Gastroesophageal sphincter (tissue), 4 donors: ENCODE data around the gene TSC22D4. TPM values are rescaled to one million over a fixed set of nuclear protein-coding genes. Genes with fewer than 3 reads are reported as not detected.

Experiments
- ATAC-seq: fragments of 150-250 bp; one replicate; pipeline ENCODE4 v1.9.1; 2016; ENCODE audit warnings: mild to moderate bottlenecking, moderate library complexity
- H3K27ac ChIP-seq, 4 donors: fragments of 200-600 bp; sonication (generic) in 3 of 4; 1 replicate in 3 of 4; 2 replicates in 1 of 4; pipeline ENCODE4 v1.5.1; 2016 to 2019
- H3K27me3 ChIP-seq: fragments of 200-600 bp; sonication (generic); one replicate; pipeline ENCODE4 v1.5.1; 2019
- H3K36me3 ChIP-seq, 2 donors: fragments of 200-600 bp; sonication (generic); one replicate each; pipeline ENCODE4 v1.5.1; 2019; ENCODE audit warnings: control low read depth in 1 of 2
- H3K4me1 ChIP-seq, 3 donors: fragments of 200-600 bp; sonication (generic); 1 replicate in 2 of 3; 2 replicates in 1 of 3; pipeline ENCODE4 v1.5.1; 2016 to 2019; ENCODE audit warnings: control low read depth in 2 of 3
- H3K4me3 ChIP-seq, 2 donors: fragments of 200-600 bp; sonication (generic); one replicate each; pipeline ENCODE4 v1.5.1; 2019; ENCODE audit warnings: mild to moderate bottlenecking in 1 of 2, moderate library complexity in 1 of 2
- H3K9me3 ChIP-seq, 3 donors: fragments of 200-600 bp; sonication (generic); one replicate each; pipeline ENCODE4 v1.5.1; 2017 to 2019; ENCODE audit warnings: control low read depth in 2 of 3
- CTCF ChIP-seq, 4 experiments: fragments of 200-600 bp in 2 of 4; fragments of 450-650 bp in 2 of 4; sonication (generic) in 1 of 4; IDR thresholded peaks; one replicate each; pipeline ENCODE4 v1.5.1; 2017 to 2019; ENCODE audit warnings: antibody characterized with exemption in 4 of 4, mild to moderate bottlenecking in 2 of 4, moderate library complexity in 2 of 4
- EP300 ChIP-seq: sonication (generic); formaldehyde crosslinking; IDR thresholded peaks from one replicate; pipeline ENCODE4 v1.6.1; 2017; ENCODE audit warnings: antibody characterized with exemption, mild to moderate bottlenecking
- POLR2A ChIP-seq, 2 donors: fragments of 450-650 bp; IDR thresholded peaks; one replicate each; pipeline ENCODE4 v1.6.1; 2017; ENCODE audit warnings: antibody characterized with exemption in 2 of 2, mild to moderate bottlenecking in 2 of 2, moderate library complexity in 1 of 2
- POLR2AphosphoS5 ChIP-seq: sonication (generic); formaldehyde crosslinking; IDR thresholded peaks from one replicate; pipeline ENCODE4 v1.6.1; 2017; ENCODE audit warnings: antibody characterized with exemption
- WGBS, 2 donors: methylation state at CpG; one replicate each; pipeline ENCODE4 v1.1.5; 2018; ENCODE audit warnings: low coverage in 1 of 2; 5-methylcytosine and 5-hydroxymethylcytosine counted together
- total RNA-seq, 4 donors: library from RNA; depleted of rRNA; stranded (reverse); fragments of >200 nt; gene quantifications; one replicate each; pipeline ENCODE4 v1.1.0, GENCODE V29; 2016

TSC22D4 gene
- total RNA-seq, 4 donors from 2014 or later, result 20.2 to 38.1 (median 26.1) TPM

DNA sequence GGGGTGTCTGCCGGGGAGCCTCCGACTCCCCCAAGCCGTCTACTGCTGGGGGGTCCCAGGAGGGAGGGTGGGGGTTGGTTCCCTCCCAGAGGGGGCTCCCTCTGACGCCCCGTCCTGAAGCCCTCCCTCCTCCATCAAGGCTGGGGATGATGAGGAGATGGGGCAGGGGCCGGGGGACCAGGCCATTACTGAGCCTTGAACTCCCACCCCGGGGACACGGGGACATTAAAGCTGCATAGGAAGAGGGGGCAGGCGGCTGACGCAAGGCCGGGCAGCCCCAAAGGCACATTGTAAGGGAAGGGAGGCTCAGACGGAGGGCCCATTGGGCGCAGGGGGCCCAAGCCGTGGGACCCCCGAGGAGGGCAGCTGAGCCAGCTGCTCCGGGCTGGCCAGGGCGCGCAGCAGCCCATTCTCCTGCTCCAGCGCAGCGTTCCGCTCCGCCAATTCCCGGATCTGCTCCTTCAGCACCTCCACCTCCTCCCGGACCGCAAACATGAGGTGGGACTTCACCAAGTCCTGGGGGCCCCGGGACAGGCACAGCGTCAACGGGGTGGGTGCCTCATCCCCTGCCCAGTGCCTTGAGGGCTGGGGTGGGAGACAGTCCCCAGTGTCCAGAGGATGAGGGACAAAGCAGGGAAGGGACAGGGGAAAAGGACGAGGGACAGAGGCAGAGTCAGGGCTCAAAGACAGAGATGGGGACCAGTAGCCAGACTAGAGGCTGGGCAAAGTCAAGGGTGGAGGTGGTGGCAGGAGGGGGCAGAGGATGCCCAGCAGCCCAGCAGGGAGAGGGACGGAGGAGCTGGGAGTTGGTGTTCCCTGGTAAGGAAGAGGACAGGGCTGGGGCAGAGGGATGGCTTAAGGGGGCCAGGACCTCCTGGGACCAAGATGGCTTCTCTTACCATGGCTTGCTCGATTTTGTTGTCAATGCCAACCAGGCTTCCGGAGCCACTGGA lies 12.1 kb downstream of the TSC22D4 start:
- 56 to 64% methylated on average over 4 to 8 of the region's 32 CpGs for whole genome bisulfite sequencing, 2 donors
- Histone ChIP-seq H3K9me3 (no peaks in the 10 kb centered on the region), H3K27me3 (no peaks in the 10 kb centered on the region), H3K4me1 (peaks cover 3 to 74% (median 19%) of the 10 kb centered on the region in 3 donors), H3K4me3 (peak overlapping the region in 1 of 2 donors; percentile 38), H3K27ac (peak overlapping the region in 3 of 4 donors; percentile 60 to 75 (median 64)), H3K36me3 (peaks cover 0 to 59% of the 10 kb centered on the region in 2 donors)
- TF ChIP-seq POLR2A (IDR thresholded peaks at IDR 0.05), result no peak
- no peak for TF ChIP-seq POLR2AphosphoS5
- TF ChIP-seq EP300, result no peak
- TF ChIP-seq CTCF (IDR thresholded peaks at IDR 0.05), result no peak
- ATAC-seq, result no peak

- peak overlapping the region in 3 of 4 donors; percentile 44 to 75 (median 64) for H3K27ac ChIP-seq
- peaks cover 3 to 63% (median 19%) of the 10 kb centered on the region in 3 donors for H3K4me1 ChIP-seq
- 20 to 100% methylated on average over 1 to 3 of the region's 17 CpGs for WGBS, 2 donors
- H3K36me3 ChIP-seq, result peaks cover 0 to 56% of the 10 kb centered on the region in 2 donors
- H3K4me3 ChIP-seq, result peak overlapping the region in 1 of 2 donors; percentile 38
- ATAC-seq, result peak; percentile 85
- H3K9me3 ChIP-seq, result no peaks in the 10 kb centered on the region
- no peaks in the 10 kb centered on the region for H3K27me3 ChIP-seq
- TF ChIP-seq CTCF (IDR thresholded peaks at IDR 0.05), result peak in 3 of 4 experiments; percentile 68 to 86 (median 71)
- TF ChIP-seq EP300, result no peak
- peak; percentile 80 for TF ChIP-seq POLR2AphosphoS5
Observed at GRCh38 chr7:100465702-100466311, 13.2 kb downstream of the TSC22D4 start.

DNA sequence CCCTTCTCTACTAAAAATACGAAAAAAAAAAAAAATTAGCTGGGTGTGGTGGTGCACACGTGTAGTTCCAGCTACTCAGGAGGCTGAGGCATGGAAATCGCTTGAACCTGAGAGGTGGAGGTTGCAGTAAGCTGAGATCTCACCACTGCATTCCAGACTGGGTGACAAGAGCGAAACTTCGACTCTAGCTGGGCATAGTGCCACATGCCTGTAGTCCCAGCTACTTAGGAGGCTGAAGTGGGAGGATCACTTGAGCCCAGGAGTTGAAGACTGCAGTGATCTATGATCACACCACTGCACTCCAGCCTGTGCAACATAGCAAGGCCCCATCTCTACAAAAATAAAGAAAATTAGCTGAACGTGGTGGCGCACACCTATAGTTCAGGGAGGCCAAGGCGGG lies 13.7 kb downstream of the TSC22D4 start:
- Histone ChIP-seq H3K27me3 (no peaks in the 10 kb centered on the region), H3K4me1 (peaks cover 3 to 62% (median 19%) of the 10 kb centered on the region in 3 donors), H3K4me3 (no peak overlapping the region), H3K27ac (peak overlapping the region in 2 of 4 donors; percentile 64 to 75), H3K9me3 (no peaks in the 10 kb centered on the region), H3K36me3 (peaks cover 0 to 56% of the 10 kb centered on the region in 2 donors)
- no peak for ATAC-seq
- WGBS, 2 donors, result 47 to 60% methylated on average over 2 to 5 of the region's 8 CpGs
- TF ChIP-seq POLR2AphosphoS5, result no peak
- TF ChIP-seq POLR2A (IDR thresholded peaks at IDR 0.05), result no peak
- no peak for TF ChIP-seq CTCF (IDR thresholded peaks at IDR 0.05)
- no peak for TF ChIP-seq EP300

DNA sequence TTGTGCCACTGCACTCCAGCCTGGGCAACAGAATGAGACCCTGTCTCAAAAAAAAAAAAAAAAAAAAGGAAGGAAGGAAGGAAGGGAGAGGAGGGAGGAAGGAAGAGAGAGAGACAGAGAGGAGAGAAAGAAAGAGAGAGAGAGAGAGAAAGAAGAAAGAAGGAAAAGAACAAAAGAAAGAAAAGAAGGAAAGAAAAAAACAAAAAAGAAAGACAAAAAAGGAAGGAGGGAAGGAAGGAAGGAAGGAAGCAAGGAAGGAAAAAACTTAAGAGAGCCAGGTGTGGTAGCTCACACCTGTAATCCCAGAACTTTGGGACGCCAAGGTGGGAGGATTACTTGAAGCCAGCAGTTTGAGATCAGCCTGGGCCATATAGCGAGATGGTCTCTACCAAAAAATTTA lies 14.2 kb downstream of the TSC22D4 start:
- TF ChIP-seq POLR2A (IDR thresholded peaks at IDR 0.05), result no peak
- no peak for TF ChIP-seq CTCF (IDR thresholded peaks at IDR 0.05)
- no peak for TF ChIP-seq EP300
- TF ChIP-seq POLR2AphosphoS5, result no peak
- Histone ChIP-seq H3K4me1 (peaks cover 3 to 57% (median 18%) of the 10 kb centered on the region in 3 donors), H3K4me3 (no peak overlapping the region), H3K27me3 (no peaks in the 10 kb centered on the region), H3K36me3 (peaks cover 0 to 55% of the 10 kb centered on the region in 2 donors), H3K9me3 (no peaks in the 10 kb centered on the region), H3K27ac (no peak overlapping the region)
- WGBS, 2 donors, result 93% methylated on average over 2 of the region's 2 CpGs; no CpG with 5 or more reads in 1 of the 2 donors
- no peak for ATAC-seq
